ENCODE data around the gene RCAN1.
"Not testable (repeated sequence)": the region's sequence is repeated elsewhere in the genome, so short reads cannot be mapped to it uniquely, and the experiment has no call there.

The RCAN1 gene

GRCh38 chr21:34609244-34609932, 5.5 kb downstream of the RCAN1 start:
- no peak for DNase-seq (ENCODE audit: low spot score)
- H3K4me3 ChIP-seq = no peak overlapping the region
- no peak overlapping the region for H3K27ac ChIP-seq
- TF ChIP-seq CTCF (IDR thresholded peaks at IDR 0.05) = no peak

GRCh38 chr21:34607376-34607775, 7.5 kb downstream of the RCAN1 start:
- not testable (repeated sequence) for H3K4me3 ChIP-seq; H3K27ac ChIP-seq; DNase-seq (ENCODE audit: low spot score)

GRCh38 chr21:34606621-34607020, 8.3 kb downstream of the RCAN1 start:
- DNase-seq (ENCODE audit: low spot score) = no peak
- H3K4me3 ChIP-seq = no peak overlapping the region
- no peak overlapping the region for H3K27ac ChIP-seq
- no peak for TF ChIP-seq CTCF (IDR thresholded peaks at IDR 0.05)

- no peak for TF ChIP-seq CTCF (IDR thresholded peaks at IDR 0.05)
- H3K4me3 ChIP-seq = no peak overlapping the region
- DNase-seq (ENCODE audit: low spot score) = no peak
- no peak overlapping the region for H3K27ac ChIP-seq
Observed at GRCh38 chr21:34606051-34606450, 8.9 kb downstream of the RCAN1 start.

GRCh38 chr21:34604956-34605355, 10.0 kb downstream of the RCAN1 start:
- DNase-seq (ENCODE audit: low spot score); H3K4me3 ChIP-seq; H3K27ac ChIP-seq: not testable (repeated sequence)

- no peak for DNase-seq (ENCODE audit: low spot score)
- no peak for TF ChIP-seq CTCF (IDR thresholded peaks at IDR 0.05)
- no peak overlapping the region for H3K27ac ChIP-seq
- no peak overlapping the region for H3K4me3 ChIP-seq
Observed at GRCh38 chr21:34604556-34604955, 10.4 kb downstream of the RCAN1 start.

GRCh38 chr21:34603710-34604057, 11.2 kb downstream of the RCAN1 start:
- Histone ChIP-seq H3K4me3 (no peak overlapping the region), H3K27ac (no peak overlapping the region)
- DNase-seq (ENCODE audit: low spot score) = no peak
- TF ChIP-seq CTCF (IDR thresholded peaks at IDR 0.05) = no peak

GRCh38 chr21:34603002-34603709, 11.8 kb downstream of the RCAN1 start:
- peak; percentile 84 for DNase-seq (ENCODE audit: low spot score)
- H3K4me3 ChIP-seq = no peak overlapping the region
- TF ChIP-seq CTCF (IDR thresholded peaks at IDR 0.05) = peak; percentile 83
- H3K27ac ChIP-seq = no peak overlapping the region

Data from coronary artery (tissue), 2 donors.